ENCODE results near the gene SYTL2.

GRCh38 chr11:85800595-85801342 is 10.2 kb downstream of the SYTL2 start:
- TF ChIP-seq POLR2A (IDR thresholded peaks at IDR 0.05) (no peak), CTCF (IDR thresholded peaks at IDR 0.05) (no peak)
